Measurements from ENCODE around the gene PIK3C2B. TPM values are rescaled to one million over a fixed set of nuclear protein-coding genes. Genes with fewer than 3 reads are reported as not detected.

Gene PIK3C2B
- total RNA-seq, 1 donor from 2014 or later: 23.7 TPM

GRCh38 chr1:204506201-204506968, 11.8 kb upstream of the PIK3C2B start:
- peak; percentile 88 for ATAC-seq

GRCh38 chr1:204505674-204506200, 11.1 kb upstream of the PIK3C2B start:
- ATAC-seq: no peak

- no peak for ATAC-seq
These were observed 9.4 kb upstream of the PIK3C2B start for GRCh38 chr1:204503913-204504519.

GRCh38 chr1:204503122-204503912, 8.7 kb upstream of the PIK3C2B start:
- no peak for ATAC-seq

- ATAC-seq: no peak
These were observed 7.6 kb upstream of the PIK3C2B start for GRCh38 chr1:204502241-204502640.

GRCh38 chr1:204499511-204500468, 5.2 kb upstream of the PIK3C2B start:
- no peak for ATAC-seq

- no peak for ATAC-seq
These were observed 4.4 kb upstream of the PIK3C2B start for GRCh38 chr1:204498981-204499380.

GRCh38 chr1:204495777-204496176, 1.2 kb upstream of the PIK3C2B start:
- ATAC-seq: no peak

- ATAC-seq: no peak
These were observed 611 bp upstream of the PIK3C2B start for GRCh38 chr1:204495078-204495753.

GRCh38 chr1:204493984-204494280, 673 bp downstream of the PIK3C2B start:
- peak; percentile 53 for ATAC-seq

- ATAC-seq: peak; percentile 92
These were observed 1.2 kb downstream of the PIK3C2B start for GRCh38 chr1:204493145-204493983.

- no peak for ATAC-seq
These were observed 3.0 kb downstream of the PIK3C2B start for GRCh38 chr1:204491655-204492054.

GRCh38 chr1:204487256-204487615, 7.4 kb downstream of the PIK3C2B start:
- ATAC-seq: no peak

- ATAC-seq: peak; percentile 60
These were observed 7.9 kb downstream of the PIK3C2B start for GRCh38 chr1:204486513-204487255.

GRCh38 chr1:204483791-204484190, 10.8 kb downstream of the PIK3C2B start:
- ATAC-seq: peak; percentile 12

GRCh38 chr1:204480515-204480914, 14.1 kb downstream of the PIK3C2B start:
- peak; percentile 7 for ATAC-seq

- ATAC-seq: peak; percentile 61
These were observed 15.0 kb downstream of the PIK3C2B start for GRCh38 chr1:204479387-204480136.

- ATAC-seq: no peak
These were observed 15.7 kb downstream of the PIK3C2B start for GRCh38 chr1:204478921-204479320.

All from esophagus mucosa (tissue), 1 donor.